CD8-positive, alpha-beta memory T cell (primary cell): ENCODE results near the gene EPB41L4A. TPM values are rescaled to one million over a fixed set of nuclear protein-coding genes. Genes with fewer than 3 reads are reported as not detected.

Experiments
- CTCF ChIA-PET: fragments of 350-600 bp; sonication (Branson Sonifier 250); formaldehyde crosslinking; loops from one replicate; lab custom pipeline; 2021; ENCODE audit warnings: antibody characterized with exemption; lab: Charles Lee
- POLR2A ChIA-PET: fragments of 350-600 bp; sonication (Branson Sonifier 250); formaldehyde crosslinking; loops from one replicate; lab custom pipeline; 2021; ENCODE audit warnings: antibody characterized with exemption; lab: Charles Lee
- DNase-seq, 5 donors: peaks; one replicate each; pipeline versions ENCODE4 v3.0.0 to v3.0.0-alpha.2; 2020 to 2022; ENCODE audit warnings: mixed read lengths in 1 of 5
- H3K27ac ChIP-seq: one replicate; pipeline ENCODE4 v1.7.0; 2013; ENCODE audit warnings: low read depth, mild to moderate bottlenecking, low read length, moderate library complexity
- H3K27me3 ChIP-seq: 2 replicates; pipeline ENCODE4 v1.7.0; 2013; ENCODE audit warnings: low read length, mild to moderate bottlenecking; ENCODE audit not compliant: insufficient read depth, poor library complexity, severe bottlenecking
- H3K36me3 ChIP-seq: 2 replicates; pipeline ENCODE4 v1.7.0; 2013; ENCODE audit warnings: mild to moderate bottlenecking, low read length, moderate library complexity; ENCODE audit not compliant: insufficient read depth
- H3K4me1 ChIP-seq: 2 replicates; pipeline ENCODE4 v1.7.0; 2013; ENCODE audit warnings: mild to moderate bottlenecking, low read length, moderate library complexity; ENCODE audit not compliant: insufficient read depth
- H3K4me3 ChIP-seq: 2 replicates; pipeline ENCODE4 v1.7.0; 2013; ENCODE audit warnings: mild to moderate bottlenecking, low read length
- H3K9me3 ChIP-seq: 2 replicates; pipeline ENCODE4 v1.7.0; 2013; ENCODE audit warnings: mild to moderate bottlenecking, low read length
- H3K27ac Mint-ChIP-seq, 8 donors: one replicate each; pipeline ENCODE4 v1.8.0; 2020 to 2021; ENCODE audit warnings: mixed read lengths in 8 of 8, mild to moderate bottlenecking in 6 of 8, inconsistent platforms in 3 of 8, moderate library complexity in 3 of 8
- H3K27me3 Mint-ChIP-seq, 2 donors: one replicate each; pipeline ENCODE4 v1.8.0; 2020 to 2021; ENCODE audit warnings: mixed read lengths in 2 of 2, mild to moderate bottlenecking in 1 of 2, moderate library complexity in 1 of 2
- H3K36me3 Mint-ChIP-seq, 3 donors: one replicate each; pipeline ENCODE4 v1.8.0; 2020 to 2021; ENCODE audit warnings: mixed read lengths in 3 of 3, inconsistent platforms in 1 of 3, mild to moderate bottlenecking in 1 of 3
- H3K4me1 Mint-ChIP-seq, 3 donors: one replicate each; pipeline ENCODE4 v1.8.0; 2020 to 2021; ENCODE audit warnings: mixed read lengths in 3 of 3, inconsistent platforms in 1 of 3, mild to moderate bottlenecking in 1 of 3
- H3K4me3 Mint-ChIP-seq, 7 donors: one replicate each; pipeline ENCODE4 v1.8.0; 2020 to 2021; ENCODE audit warnings: mixed read lengths in 7 of 7, mild to moderate bottlenecking in 6 of 7, moderate library complexity in 4 of 7, inconsistent platforms in 2 of 7
- H3K9me3 Mint-ChIP-seq, 5 donors: one replicate each; pipeline ENCODE4 v1.8.0; 2020 to 2022; ENCODE audit warnings: mixed read lengths in 5 of 5, mild to moderate bottlenecking in 3 of 5, moderate library complexity in 2 of 5, inconsistent platforms in 1 of 5
- polyA plus RNA-seq: library from polyadenylated mRNA; unstranded; fragments of 300-500 nt; fragmentation: Illumina TruSeq; gene quantifications from one replicate; pipeline ENCODE4 v1.2.3, GENCODE V29; 2021
- total RNA-seq, 2 experiments: library from RNA; stranded (reverse); gene quantifications; one replicate each; pipeline ENCODE4 v1.2.3, GENCODE V29; 2021

Gene EPB41L4A
- total and polyA plus RNA-seq, 3 experiments from 2014 or later, result 0.04 to 0.45 (median 0.31) TPM

GRCh38 chr5:112381521-112381920 lies 37.6 kb downstream of the EPB41L4A start:
- H3K9me3 Mint-ChIP-seq, result peaks cover 0 to 5% (median 0%) of the 10 kb centered on the region in 5 donors
- H3K4me1 Mint-ChIP-seq, result no peaks in the 10 kb centered on the region
- CTCF ChIA-PET, result no interaction called here
- DNase-seq, result no peak
- H3K27me3 ChIP-seq, result no peaks in the 10 kb centered on the region
- no peaks in the 10 kb centered on the region for H3K36me3 ChIP-seq
- H3K4me3 ChIP-seq, result no peak overlapping the region
- H3K27ac ChIP-seq, result no peak overlapping the region
- H3K27ac Mint-ChIP-seq, result no peak overlapping the region
- no peak overlapping the region for H3K4me3 Mint-ChIP-seq
- H3K36me3 Mint-ChIP-seq, result no peaks in the 10 kb centered on the region
- H3K4me1 ChIP-seq, result no peaks in the 10 kb centered on the region
- POLR2A ChIA-PET, result no interaction called here
- peaks cover 5 to 12% of the 10 kb centered on the region in 2 donors for H3K27me3 Mint-ChIP-seq
- H3K9me3 ChIP-seq, result no peaks in the 10 kb centered on the region

- POLR2A ChIA-PET, result no interaction called here
- CTCF ChIA-PET, result no interaction called here
- no peak overlapping the region for H3K27ac Mint-ChIP-seq
- Histone ChIP-seq H3K9me3 (no peaks in the 10 kb centered on the region), H3K4me3 (no peak overlapping the region), H3K27me3 (no peaks in the 10 kb centered on the region), H3K4me1 (no peaks in the 10 kb centered on the region), H3K36me3 (no peaks in the 10 kb centered on the region), H3K27ac (no peak overlapping the region)
- H3K36me3 Mint-ChIP-seq, result no peaks in the 10 kb centered on the region
- peaks cover 0 to 5% (median 0%) of the 10 kb centered on the region in 5 donors for H3K9me3 Mint-ChIP-seq
- DNase-seq, result no peak
- H3K4me3 Mint-ChIP-seq, result no peak overlapping the region
- no peaks in the 10 kb centered on the region for H3K4me1 Mint-ChIP-seq
- H3K27me3 Mint-ChIP-seq, result peaks cover 7 to 26% of the 10 kb centered on the region in 2 donors
These were observed 39.3 kb downstream of the EPB41L4A start for GRCh38 chr5:112379542-112380325.

DNA sequence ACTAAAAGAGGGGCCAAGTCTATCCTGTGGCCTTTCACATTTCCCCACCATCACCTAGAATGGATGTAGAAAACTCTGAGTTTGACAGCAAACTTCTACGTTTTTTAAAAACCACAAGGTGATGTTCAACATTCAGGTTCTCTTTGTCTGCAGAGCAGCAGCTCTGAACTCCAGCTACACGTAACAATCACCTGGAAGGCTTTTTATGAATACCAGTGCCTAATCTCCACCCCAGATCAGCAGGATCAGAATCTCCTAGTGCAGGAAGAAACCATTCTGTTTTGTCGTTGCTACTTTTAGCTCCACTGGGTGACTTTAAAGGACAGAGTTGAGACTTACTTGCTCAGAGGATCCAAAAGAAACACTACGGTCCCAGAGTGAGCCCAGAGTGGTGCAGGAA lies 44.3 kb downstream of the EPB41L4A start:
- Histone ChIP-seq H3K36me3 (no peaks in the 10 kb centered on the region), H3K27me3 (no peaks in the 10 kb centered on the region), H3K4me1 (no peaks in the 10 kb centered on the region), H3K27ac (no peak overlapping the region), H3K4me3 (no peak overlapping the region), H3K9me3 (no peaks in the 10 kb centered on the region)
- DNase-seq, result no peak
- POLR2A ChIA-PET, result no interaction called here
- no peak overlapping the region for H3K27ac Mint-ChIP-seq
- CTCF ChIA-PET, result no interaction called here
- no peak overlapping the region for H3K4me3 Mint-ChIP-seq
- H3K27me3 Mint-ChIP-seq, result peaks cover 11 to 37% of the 10 kb centered on the region in 2 donors
- no peaks in the 10 kb centered on the region for H3K4me1 Mint-ChIP-seq
- peaks cover 0 to 2% (median 0%) of the 10 kb centered on the region in 5 donors for H3K9me3 Mint-ChIP-seq
- H3K36me3 Mint-ChIP-seq, result no peaks in the 10 kb centered on the region

GRCh38 chr5:112374356-112374755 lies 44.7 kb downstream of the EPB41L4A start:
- H3K27me3 ChIP-seq, result no peaks in the 10 kb centered on the region
- H3K4me1 Mint-ChIP-seq, result no peaks in the 10 kb centered on the region
- no peak overlapping the region for H3K4me3 ChIP-seq
- ChIA-PET CTCF (no interaction called here), POLR2A (no interaction called here)
- no peak overlapping the region for H3K27ac ChIP-seq
- no peak overlapping the region for H3K27ac Mint-ChIP-seq
- H3K36me3 Mint-ChIP-seq, result no peaks in the 10 kb centered on the region
- H3K27me3 Mint-ChIP-seq, result peaks cover 11 to 37% of the 10 kb centered on the region in 2 donors
- no peak overlapping the region for H3K4me3 Mint-ChIP-seq
- H3K4me1 ChIP-seq, result no peaks in the 10 kb centered on the region
- no peaks in the 10 kb centered on the region for H3K36me3 ChIP-seq
- peaks cover 0 to 2% (median 0%) of the 10 kb centered on the region in 5 donors for H3K9me3 Mint-ChIP-seq
- no peak for DNase-seq
- H3K9me3 ChIP-seq, result no peaks in the 10 kb centered on the region

DNA sequence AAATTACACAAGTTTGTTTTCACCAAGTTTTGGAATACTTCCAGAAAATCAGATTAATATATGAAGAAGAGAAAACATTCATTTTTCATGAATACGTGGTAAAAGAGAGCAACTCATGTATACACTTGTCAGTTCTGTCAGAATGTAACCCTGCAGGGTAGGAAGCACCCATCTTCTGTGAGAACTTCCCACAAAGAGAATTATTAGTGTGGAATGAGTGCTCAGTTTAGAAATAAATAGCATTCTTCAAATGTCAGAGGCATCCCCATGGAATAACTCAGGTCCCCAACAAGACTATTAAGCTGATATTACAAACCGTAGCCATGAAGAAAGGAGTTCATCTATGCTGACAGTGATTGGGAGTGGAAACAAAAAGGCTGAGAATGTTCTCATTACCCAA lies 45.2 kb downstream of the EPB41L4A start:
- H3K9me3 Mint-ChIP-seq, result peaks cover 0 to 2% (median 0%) of the 10 kb centered on the region in 5 donors
- CTCF ChIA-PET, result no interaction called here
- H3K4me1 ChIP-seq, result no peaks in the 10 kb centered on the region
- no peaks in the 10 kb centered on the region for H3K36me3 ChIP-seq
- H3K4me1 Mint-ChIP-seq, result no peaks in the 10 kb centered on the region
- no peak for DNase-seq
- H3K4me3 Mint-ChIP-seq, result no peak overlapping the region
- H3K27me3 Mint-ChIP-seq, result peaks cover 11 to 37% of the 10 kb centered on the region in 2 donors
- H3K9me3 ChIP-seq, result no peaks in the 10 kb centered on the region
- no peaks in the 10 kb centered on the region for H3K36me3 Mint-ChIP-seq
- no peak overlapping the region for H3K27ac Mint-ChIP-seq
- H3K27me3 ChIP-seq, result no peaks in the 10 kb centered on the region
- no peak overlapping the region for H3K4me3 ChIP-seq
- POLR2A ChIA-PET, result interaction anchor here (0.6 kb wide), 1 partner anchor 1144 kb away, joined by 3 read pairs; no protein-coding TSS in a partner anchor
- H3K27ac ChIP-seq, result no peak overlapping the region

DNA sequence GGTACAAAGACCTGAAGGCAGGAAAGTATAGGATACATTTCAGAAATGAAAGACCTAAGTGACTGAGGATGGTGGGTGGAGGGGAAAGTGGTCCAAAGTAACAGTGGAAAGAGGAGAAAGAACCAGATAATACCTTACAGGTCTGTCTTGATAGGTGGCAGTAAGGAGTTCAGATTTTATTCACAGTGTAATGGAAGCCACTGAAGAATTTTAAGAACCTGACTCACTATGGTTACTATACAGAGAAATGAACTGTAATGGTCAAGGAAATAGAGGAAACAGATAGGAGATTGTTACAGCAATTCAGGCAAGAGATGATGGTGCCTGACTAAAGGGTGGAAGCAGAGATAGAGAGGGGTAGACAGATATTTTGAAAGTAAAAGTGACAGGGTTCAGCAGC lies 46.5 kb downstream of the EPB41L4A start:
- Histone ChIP-seq H3K27me3 (no peaks in the 10 kb centered on the region), H3K4me3 (no peak overlapping the region), H3K9me3 (no peaks in the 10 kb centered on the region), H3K4me1 (no peaks in the 10 kb centered on the region), H3K27ac (no peak overlapping the region), H3K36me3 (no peaks in the 10 kb centered on the region)
- no peaks in the 10 kb centered on the region for H3K9me3 Mint-ChIP-seq
- H3K27me3 Mint-ChIP-seq, result peaks cover 9 to 35% of the 10 kb centered on the region in 2 donors
- ChIA-PET POLR2A (no interaction called here), CTCF (no interaction called here)
- H3K4me3 Mint-ChIP-seq, result no peak overlapping the region
- no peaks in the 10 kb centered on the region for H3K4me1 Mint-ChIP-seq
- no peak for DNase-seq
- no peak overlapping the region for H3K27ac Mint-ChIP-seq
- H3K36me3 Mint-ChIP-seq, result no peaks in the 10 kb centered on the region

- Mint-ChIP-seq H3K27ac (no peak overlapping the region), H3K4me1 (no peaks in the 10 kb centered on the region), H3K27me3 (peaks cover 9 to 31% of the 10 kb centered on the region in 2 donors), H3K4me3 (no peak overlapping the region), H3K9me3 (no peaks in the 10 kb centered on the region), H3K36me3 (no peaks in the 10 kb centered on the region)
- ChIA-PET POLR2A (no interaction called here), CTCF (no interaction called here)
- Histone ChIP-seq H3K36me3 (no peaks in the 10 kb centered on the region), H3K9me3 (no peaks in the 10 kb centered on the region), H3K27me3 (no peaks in the 10 kb centered on the region), H3K4me3 (no peak overlapping the region), H3K4me1 (no peaks in the 10 kb centered on the region), H3K27ac (no peak overlapping the region)
- DNase-seq, result no peak
These were observed 48.0 kb downstream of the EPB41L4A start for GRCh38 chr5:112371067-112371466.

DNA sequence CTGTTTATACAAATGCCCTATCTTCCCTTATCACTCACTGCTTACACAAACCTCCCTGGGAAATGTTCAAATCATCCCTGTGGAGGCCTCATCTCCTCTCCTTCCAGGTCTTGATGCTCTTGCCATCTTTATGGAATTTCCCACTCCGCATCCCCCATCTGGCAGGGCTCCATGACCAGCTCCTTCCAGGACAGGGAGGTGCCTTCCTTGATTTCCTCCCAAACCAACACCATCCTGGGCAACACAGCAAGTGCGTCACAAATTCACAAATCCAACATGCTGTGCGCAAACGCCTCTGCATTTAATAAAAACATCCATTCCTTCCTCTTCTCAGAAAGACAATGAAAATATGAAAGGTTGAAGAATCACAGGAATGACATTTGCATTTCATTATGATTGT lies 51.7 kb downstream of the EPB41L4A start:
- POLR2A ChIA-PET, result no interaction called here

More for the DNA sequence above, 51.7 kb downstream of the EPB41L4A start:
- Histone ChIP-seq H3K27ac (no peak overlapping the region), H3K4me1 (no peaks in the 10 kb centered on the region), H3K4me3 (no peak overlapping the region), H3K27me3 (no peaks in the 10 kb centered on the region), H3K36me3 (no peaks in the 10 kb centered on the region), H3K9me3 (no peaks in the 10 kb centered on the region)
- Mint-ChIP-seq H3K4me3 (no peak overlapping the region), H3K9me3 (no peaks in the 10 kb centered on the region), H3K27ac (no peak overlapping the region), H3K4me1 (no peaks in the 10 kb centered on the region), H3K36me3 (no peaks in the 10 kb centered on the region), H3K27me3 (peaks cover 0 to under 1% of the 10 kb centered on the region in 2 donors)
- DNase-seq, result no peak
- CTCF ChIA-PET, result interaction anchor here (1.0 kb wide), 1 partner anchor 8 kb away, joined by 3 read pairs; no protein-coding TSS in a partner anchor
